Transverse colon (tissue), 4 donors: ENCODE data around the gene PRIM1. TPM values are rescaled to one million over a fixed set of nuclear protein-coding genes. Genes with fewer than 3 reads are reported as not detected.

ENCODE experiments used
- DNase-seq: peaks from one replicate; pipeline ENCODE4 v3.0.0-alpha.2; 2019
- H3K27ac ChIP-seq, 4 donors: fragments of 200-600 bp; sonication (generic); 2 replicates each; pipeline ENCODE4 v1.5.1; 2016 to 2018; ENCODE audit warnings: inconsistent platforms in 4 of 4
- H3K27me3 ChIP-seq: fragments of 200-600 bp; sonication (generic); 2 replicates; pipeline ENCODE4 v1.5.1; 2017; ENCODE audit warnings: inconsistent platforms
- H3K36me3 ChIP-seq, 4 donors: fragments of 200-600 bp; sonication (generic); 2 replicates each; pipeline ENCODE4 v1.5.1; 2017 to 2019; ENCODE audit warnings: inconsistent platforms in 4 of 4
- H3K4me1 ChIP-seq, 4 donors: fragments of 200-600 bp; sonication (generic); 2 replicates each; pipeline ENCODE4 v1.5.1; 2017 to 2020; ENCODE audit warnings: inconsistent platforms in 4 of 4
- H3K4me3 ChIP-seq, 4 donors: fragments of 200-600 bp; sonication (generic); 1 replicate in 1 of 4; 2 replicates in 3 of 4; pipeline versions ENCODE4 v1.5.1 to v1.6.1; 2017 to 2019; ENCODE audit warnings: inconsistent platforms in 4 of 4
- H3K9me3 ChIP-seq, 2 donors: fragments of 200-600 bp; sonication (generic); 2 replicates each; pipeline ENCODE4 v1.5.1; 2017 to 2019; ENCODE audit warnings: inconsistent platforms in 2 of 2
- CTCF ChIP-seq, 5 experiments: fragments of 200-600 bp in 3 of 5; fragments of 450-650 bp in 2 of 5; sonication (generic) in 3 of 5; IDR thresholded peaks; 1 replicate in 2 of 5; 2 replicates in 3 of 5; pipeline ENCODE4 v1.5.1; 2016 to 2017; ENCODE audit warnings: antibody characterized with exemption in 5 of 5, inconsistent platforms in 3 of 5, mild to moderate bottlenecking in 2 of 5, moderate library complexity in 1 of 5
- EP300 ChIP-seq: sonication (generic); formaldehyde crosslinking; IDR thresholded peaks from one replicate; pipeline ENCODE4 v1.6.1; 2017; ENCODE audit warnings: antibody characterized with exemption, low read depth
- POLR2A ChIP-seq: fragments of 450-650 bp; IDR thresholded peaks from one replicate; pipeline ENCODE4 v1.6.1; 2016; ENCODE audit warnings: antibody characterized with exemption, mild to moderate bottlenecking, moderate library complexity
- POLR2AphosphoS5 ChIP-seq, 3 donors: sonication (generic); formaldehyde crosslinking; IDR thresholded peaks; one replicate each; pipeline ENCODE4 v1.6.1; 2016; ENCODE audit warnings: antibody characterized with exemption in 3 of 3
- WGBS, 2 donors: methylation state at CpG; one replicate each; pipeline ENCODE4 v1.1.5; 2018; ENCODE audit warnings: low coverage in 1 of 2; 5-methylcytosine and 5-hydroxymethylcytosine counted together
- in situ Hi-C, 4 donors: fragments of 200-750 bp; cut with MboI; loops; one replicate each; pipeline versions ENCODE4 v1.15.0 to v1.15.1; 2017; ENCODE audit warnings: low sequenced_read_pairs in 3 of 4, low pct_ligation_motif_present in 1 of 4, low pct_unique_long_range_greater_than_20kb in 1 of 4
- intact Hi-C: fragments of 100-400 bp; cut with DNase I; formaldehyde crosslinking; loops from one replicate; pipeline ENCODE4 v1.15.1; 2023; ENCODE audit warnings: low total_unique reads
- total RNA-seq, 4 donors: library from RNA; depleted of rRNA; stranded (reverse); fragments of >200 nt; gene quantifications; one replicate each; pipeline ENCODE4 v1.1.0, GENCODE V29; 2016

PRIM1 gene
- total RNA-seq, 4 donors from 2014 or later = 1.4 to 10.6 (median 5.6) TPM; not detected in 1

- H3K36me3 ChIP-seq = peaks cover 0 to 6% (median 0%) of the 10 kb centered on the region in 4 donors
- intact Hi-C loops = loop anchor here (10.0 kb wide), 1 partner anchor 87 kb away; the partner anchor contains the start of gene BAZ2A
- DNase-seq = no peak
- in situ Hi-C loops = no loop called here
- TF ChIP-seq POLR2A = no peak
- no peak for TF ChIP-seq CTCF (IDR thresholded peaks at IDR 0.05)
- no peak for TF ChIP-seq POLR2AphosphoS5 (IDR thresholded peaks at IDR 0.05)
- no peak for TF ChIP-seq EP300
- peak overlapping the region in 1 of 4 donors; percentile 83 for H3K4me3 ChIP-seq
- H3K27me3 ChIP-seq = no peaks in the 10 kb centered on the region
- peaks cover 22 to 78% (median 59%) of the 10 kb centered on the region in 4 donors for H3K4me1 ChIP-seq
- peak overlapping the region in 3 of 4 donors; percentile 90 to 91 (median 91) for H3K27ac ChIP-seq
- H3K9me3 ChIP-seq = no peaks in the 10 kb centered on the region
- 34% methylated on average over 2 of the region's 2 CpGs; no CpG with 5 or more reads in 1 of the 2 donors for WGBS, 2 donors
These were observed 30.4 kb downstream of the PRIM1 start for GRCh38 chr12:56721721-56722120.

GRCh38 chr12:56721216-56721615 is 30.9 kb downstream of the PRIM1 start:
- Histone ChIP-seq H3K36me3 (peaks cover 0 to 9% (median 0%) of the 10 kb centered on the region in 4 donors), H3K27ac (peak overlapping the region in 2 of 4 donors; percentile 3 to 91), H3K4me1 (peaks cover 22 to 82% (median 61%) of the 10 kb centered on the region in 4 donors), H3K27me3 (no peaks in the 10 kb centered on the region), H3K9me3 (no peaks in the 10 kb centered on the region), H3K4me3 (no peak overlapping the region)
- intact Hi-C loops (loop anchor here (10.0 kb wide), 1 partner anchor 86 kb away; the partner anchor contains the start of gene BAZ2A), in situ Hi-C loops (no loop called here)
- 40 to 66% methylated on average over 1 to 2 of the region's 2 CpGs for WGBS, 2 donors
- TF ChIP-seq CTCF (IDR thresholded peaks at IDR 0.05) = no peak
- TF ChIP-seq POLR2A = no peak
- TF ChIP-seq POLR2AphosphoS5 (IDR thresholded peaks at IDR 0.05) = no peak
- no peak for TF ChIP-seq EP300
- DNase-seq = no peak

GRCh38 chr12:56720731-56721151 is 31.4 kb downstream of the PRIM1 start:
- in situ Hi-C loops (no loop called here), intact Hi-C loops (loop anchor here (10.0 kb wide), 1 partner anchor 86 kb away; the partner anchor contains the start of gene BAZ2A)
- H3K4me1 ChIP-seq = peaks cover 22 to 81% (median 63%) of the 10 kb centered on the region in 4 donors
- 44 to 60% methylated on average over 1 of the region's 1 CpG for WGBS, 2 donors
- TF ChIP-seq EP300 = no peak
- no peak for TF ChIP-seq POLR2A
- no peak for TF ChIP-seq POLR2AphosphoS5 (IDR thresholded peaks at IDR 0.05)
- no peak for TF ChIP-seq CTCF (IDR thresholded peaks at IDR 0.05)
- H3K27ac ChIP-seq = peak overlapping the region in 2 of 4 donors; percentile 3 to 91
- H3K9me3 ChIP-seq = no peaks in the 10 kb centered on the region
- DNase-seq = no peak
- H3K27me3 ChIP-seq = no peaks in the 10 kb centered on the region
- peaks cover 0 to 12% (median 0%) of the 10 kb centered on the region in 4 donors for H3K36me3 ChIP-seq
- H3K4me3 ChIP-seq = no peak overlapping the region

DNA sequence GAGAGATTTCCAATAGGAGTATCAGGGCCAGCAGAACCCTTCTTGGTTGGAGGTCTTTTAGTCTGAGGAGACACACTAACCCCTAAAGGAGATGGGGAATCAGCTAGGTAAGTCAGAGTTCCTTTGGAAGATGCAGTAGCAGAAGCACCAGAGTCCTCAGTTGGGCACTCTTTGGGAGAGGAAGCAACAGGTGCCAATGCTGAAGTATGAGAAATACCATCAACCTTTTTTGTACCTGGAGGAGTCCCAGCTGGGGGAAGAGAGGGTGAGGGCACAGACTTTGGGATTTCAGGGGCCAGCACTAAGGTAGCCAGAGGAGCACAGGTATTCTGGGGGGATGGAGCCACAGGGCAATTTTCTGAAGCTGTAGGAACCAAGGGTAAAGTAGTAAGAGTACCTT is 33.1 kb downstream of the PRIM1 start:
- TF ChIP-seq POLR2A (no peak), POLR2AphosphoS5 (IDR thresholded peaks at IDR 0.05) (no peak), CTCF (IDR thresholded peaks at IDR 0.05) (no peak), EP300 (no peak)
- Histone ChIP-seq H3K9me3 (no peaks in the 10 kb centered on the region), H3K4me3 (no peak overlapping the region), H3K27ac (no peak overlapping the region), H3K36me3 (peaks cover 0 to 18% (median 2%) of the 10 kb centered on the region in 4 donors), H3K4me1 (peaks cover 22 to 85% (median 61%) of the 10 kb centered on the region in 4 donors), H3K27me3 (no peaks in the 10 kb centered on the region)
- in situ Hi-C loops = no loop called here
- intact Hi-C loops = no loop called here
- DNase-seq = no peak
